GM18526 (cell line): Measurements from ENCODE around the gene KCP.

Experiments
- POLR2A ChIP-seq: IDR thresholded peaks from 3 replicates; pipeline ENCODE4 v1.6.1; 2011; ENCODE audit not compliant: insufficient read length; ENCODE audit errors: extremely low read depth

The KCP gene

GRCh38 chr7:128890306-128891109 is 20.0 kb downstream of the KCP start:
- no peak for TF ChIP-seq POLR2A

GRCh38 chr7:128889121-128889520 is 21.4 kb downstream of the KCP start:
- TF ChIP-seq POLR2A: no peak

GRCh38 chr7:128888756-128889095 is 21.8 kb downstream of the KCP start:
- TF ChIP-seq POLR2A: no peak

- no peak for TF ChIP-seq POLR2A
These were observed 22.3 kb downstream of the KCP start for GRCh38 chr7:128888039-128888755.

- no peak for TF ChIP-seq POLR2A
These were observed 23.1 kb downstream of the KCP start for GRCh38 chr7:128887169-128888038.

GRCh38 chr7:128886391-128887168 is 23.9 kb downstream of the KCP start:
- no peak for TF ChIP-seq POLR2A

- no peak for TF ChIP-seq POLR2A
These were observed 24.9 kb downstream of the KCP start for GRCh38 chr7:128885370-128886187.

GRCh38 chr7:128884561-128885369 is 25.7 kb downstream of the KCP start:
- TF ChIP-seq POLR2A: no peak

- no peak for TF ChIP-seq POLR2A
These were observed 26.7 kb downstream of the KCP start for GRCh38 chr7:128883622-128884448.

GRCh38 chr7:128882134-128882533 is 28.4 kb downstream of the KCP start:
- TF ChIP-seq POLR2A: no peak

GRCh38 chr7:128881458-128882125 is 28.9 kb downstream of the KCP start:
- no peak for TF ChIP-seq POLR2A

GRCh38 chr7:128880791-128881457 is 29.6 kb downstream of the KCP start:
- no peak for TF ChIP-seq POLR2A
